Activated gamma-delta T cell (primary cell): Measurements from ENCODE around the gene CABP1.

ENCODE experiments used
- DNase-seq: peaks from one replicate; lab custom pipeline; 2025; lab: John Stamatoyannopoulos, UW

CABP1 gene

GRCh38 chr12:120631097-120631496, 9.3 kb upstream of the CABP1 start:
- DNase-seq, result no peak

DNA sequence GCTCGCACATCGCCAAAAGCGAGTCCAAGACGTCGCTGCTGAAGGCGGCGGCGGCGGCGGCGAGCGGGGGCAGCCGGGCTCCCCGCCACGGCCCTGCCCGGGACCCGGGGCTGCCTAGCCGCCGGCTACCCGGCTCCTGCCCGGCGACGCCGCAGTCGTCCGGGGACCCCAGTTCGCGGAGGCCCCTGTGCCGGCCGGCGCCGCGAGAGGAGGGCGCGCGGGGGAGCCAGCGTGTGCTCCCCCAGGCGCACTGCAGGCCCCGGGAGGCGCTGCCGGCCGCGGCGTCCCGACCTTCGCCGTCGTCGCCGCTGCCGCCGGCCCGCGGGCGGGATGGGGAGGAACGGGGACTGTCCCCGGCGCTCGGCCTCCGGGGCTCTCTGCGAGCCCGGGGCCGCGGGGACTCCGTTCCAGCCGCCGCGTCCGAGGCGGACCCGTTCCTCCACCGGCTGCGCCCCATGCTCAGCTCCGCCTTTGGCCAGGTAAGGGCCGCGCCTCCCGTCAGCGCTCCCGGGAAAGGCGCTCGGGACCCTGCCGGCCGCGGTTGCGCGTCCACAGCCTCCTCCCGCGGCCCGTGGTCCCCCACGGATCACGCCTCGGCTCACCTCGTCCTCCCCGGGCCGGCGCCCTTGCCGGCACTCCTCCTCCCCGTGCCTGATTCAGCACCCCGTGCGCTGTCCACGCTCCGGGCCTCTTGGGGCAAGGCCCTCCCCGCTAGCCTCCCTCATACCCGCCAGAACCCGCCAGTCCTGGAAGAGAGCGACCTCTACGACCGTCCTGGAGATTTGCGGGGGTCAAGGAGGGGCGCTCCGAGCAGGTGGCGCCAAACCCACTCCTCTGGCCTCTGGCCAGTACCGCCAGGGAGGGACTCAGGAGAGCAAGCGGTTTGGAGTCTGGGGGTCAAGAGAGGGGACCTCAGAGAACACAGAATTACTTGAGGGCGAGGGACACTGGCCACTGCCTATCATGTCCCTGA, 721 bp downstream of the CABP1 start:
- DNase-seq, result no peak

DNA sequence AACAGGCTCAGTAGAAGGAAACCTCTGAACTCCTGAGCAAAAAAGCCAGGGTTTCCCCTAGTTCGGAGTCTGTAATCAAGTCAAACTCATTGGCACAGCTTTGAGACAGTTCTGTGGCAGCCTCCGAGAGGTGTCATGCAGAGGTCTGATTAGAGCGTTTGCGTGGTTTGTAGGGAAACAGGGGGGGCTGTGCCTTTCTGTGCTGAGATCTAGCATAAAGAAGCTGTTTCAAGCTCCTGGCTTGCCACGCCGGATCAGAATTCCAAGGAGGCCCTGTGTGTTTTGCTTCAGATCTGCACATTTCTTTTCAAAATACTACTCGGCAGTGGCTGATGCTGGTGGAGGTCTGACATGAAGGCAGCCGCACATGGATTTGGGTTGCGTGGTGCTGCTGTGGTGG, 1.7 kb downstream of the CABP1 start:
- DNase-seq, result no peak

GRCh38 chr12:120642826-120643225, 2.4 kb downstream of the CABP1 start:
- no peak for DNase-seq

- DNase-seq, result no peak
Observed at GRCh38 chr12:120643574-120643973, 3.1 kb downstream of the CABP1 start.

GRCh38 chr12:120646044-120646443, 5.6 kb downstream of the CABP1 start:
- no peak for DNase-seq

GRCh38 chr12:120647375-120647755, 6.9 kb downstream of the CABP1 start:
- DNase-seq, result no peak

- no peak for DNase-seq
Observed at GRCh38 chr12:120649442-120650232, 9.2 kb downstream of the CABP1 start.

DNA sequence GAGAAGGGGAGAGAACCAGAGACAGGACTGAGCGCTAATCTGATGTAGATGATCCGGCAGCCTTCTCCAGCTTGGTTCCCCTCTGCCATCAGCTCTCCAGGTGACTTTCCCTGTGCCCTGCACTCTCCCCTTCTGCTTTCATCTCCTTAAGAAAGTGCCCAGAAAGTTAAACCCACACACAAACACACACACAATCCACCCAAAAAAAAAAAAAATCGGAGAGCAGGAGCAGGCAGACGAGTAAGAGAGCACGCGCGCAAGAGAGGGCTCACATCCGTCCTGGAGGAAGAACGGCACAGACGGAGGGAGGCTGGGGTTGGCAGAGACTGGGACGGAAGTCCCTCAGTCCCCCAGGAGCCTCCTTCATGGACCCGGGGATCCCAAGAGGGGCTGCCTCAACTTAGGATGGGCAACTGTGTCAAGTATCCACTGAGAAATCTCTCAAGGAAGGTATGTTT, 9.8 kb downstream of the CABP1 start:
- no peak for DNase-seq

- no peak for DNase-seq
Observed at GRCh38 chr12:120651821-120652220, 11.4 kb downstream of the CABP1 start.

DNA sequence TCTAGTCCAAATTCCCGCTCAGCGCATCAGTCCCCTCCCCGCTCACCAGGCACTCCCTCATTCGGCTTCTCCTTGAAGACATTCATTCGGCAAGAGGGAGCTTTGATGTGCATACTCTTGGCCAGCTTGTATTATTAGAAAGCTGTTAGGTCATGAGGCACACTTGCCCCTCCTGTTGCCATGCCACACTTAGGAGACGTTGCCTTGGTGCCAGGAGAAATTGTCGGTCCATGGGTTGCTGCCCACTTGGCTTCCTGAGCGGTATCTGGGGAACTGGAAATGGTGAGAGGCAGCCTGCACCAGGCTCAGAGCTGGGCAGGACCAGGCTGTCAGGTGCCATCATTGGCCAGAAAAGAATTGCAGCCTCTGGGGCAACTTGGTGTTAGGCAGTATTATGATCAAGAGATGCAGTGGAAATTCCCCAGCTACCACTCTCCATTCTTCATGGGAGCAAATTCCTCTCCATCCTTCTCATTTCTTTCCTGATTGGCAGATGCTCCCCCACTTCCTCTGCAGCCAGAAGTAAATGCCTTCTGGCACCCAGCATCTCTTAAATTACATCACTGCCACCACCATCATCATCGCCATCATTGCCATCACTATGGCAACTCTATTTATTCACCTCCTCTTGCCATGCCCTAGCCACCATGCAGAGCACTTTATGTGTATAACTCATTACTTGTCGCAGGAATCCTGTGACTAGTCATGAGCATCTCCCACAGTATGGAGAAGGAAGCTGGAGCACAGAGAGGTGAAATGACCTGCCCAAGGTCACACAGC, 12.4 kb downstream of the CABP1 start:
- DNase-seq, result no peak

DNA sequence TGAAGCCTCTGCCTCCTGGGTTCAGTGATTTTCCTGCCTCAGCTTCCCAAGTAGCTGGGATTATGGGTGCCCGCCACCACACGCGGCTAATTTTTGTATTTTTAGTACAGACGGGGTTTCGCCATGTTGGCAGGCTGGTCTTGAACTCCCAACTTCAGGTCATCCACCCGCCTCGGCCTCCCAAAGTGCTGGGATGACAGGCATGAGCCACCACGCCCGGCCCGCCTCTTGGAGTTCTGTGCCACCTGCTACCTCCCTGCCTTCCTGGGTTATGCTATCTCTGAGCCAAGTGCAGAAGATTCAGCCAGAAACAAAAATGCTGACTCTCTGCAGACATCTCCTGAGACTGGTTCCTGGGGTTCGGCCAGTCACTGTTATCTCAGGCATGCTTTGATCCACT, 13.2 kb downstream of the CABP1 start:
- no peak for DNase-seq

DNA sequence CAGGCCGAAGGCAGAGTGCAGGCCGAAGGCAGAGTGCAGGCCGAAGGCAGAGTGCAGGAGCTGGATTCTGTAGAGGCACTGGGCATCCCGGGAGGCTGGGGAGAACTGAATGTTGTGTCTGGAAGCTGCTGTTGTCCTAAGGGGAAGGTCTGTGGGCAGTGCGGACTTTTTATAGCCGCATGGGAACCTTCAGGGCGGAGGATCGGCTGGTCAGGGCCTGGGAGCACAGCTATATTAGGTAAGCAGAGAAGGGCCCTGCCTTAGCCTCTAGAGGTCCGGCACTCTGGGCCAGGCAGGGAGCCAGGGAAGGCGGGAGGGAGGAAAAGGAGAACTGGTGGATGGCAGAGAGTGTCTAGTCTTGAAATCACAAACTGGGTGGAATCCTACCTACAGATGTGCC, 14.2 kb downstream of the CABP1 start:
- DNase-seq, result no peak

GRCh38 chr12:120656008-120656407, 15.6 kb downstream of the CABP1 start:
- no peak for DNase-seq

- DNase-seq, result no peak
Observed at GRCh38 chr12:120658286-120659150, 18.1 kb downstream of the CABP1 start.

DNA sequence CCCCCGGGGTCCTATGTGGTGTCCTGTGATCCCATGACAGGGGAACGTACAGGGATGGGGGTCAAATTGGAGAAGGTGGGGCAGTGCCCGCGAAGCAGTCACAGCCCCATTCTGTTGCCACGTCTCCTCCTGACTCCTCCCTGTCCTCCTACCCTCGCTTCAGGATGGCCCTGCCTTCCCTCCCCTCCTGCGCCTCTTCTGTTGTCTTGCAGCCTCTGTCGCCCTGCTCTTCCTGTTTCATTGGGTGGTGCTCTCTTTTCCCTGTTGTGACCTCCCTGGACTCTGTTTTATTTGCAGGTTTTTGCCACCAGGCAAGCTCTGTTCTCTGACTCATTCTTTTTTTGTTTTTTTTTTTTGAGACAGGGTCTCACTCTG, 18.7 kb downstream of the CABP1 start:
- no peak for DNase-seq

DNA sequence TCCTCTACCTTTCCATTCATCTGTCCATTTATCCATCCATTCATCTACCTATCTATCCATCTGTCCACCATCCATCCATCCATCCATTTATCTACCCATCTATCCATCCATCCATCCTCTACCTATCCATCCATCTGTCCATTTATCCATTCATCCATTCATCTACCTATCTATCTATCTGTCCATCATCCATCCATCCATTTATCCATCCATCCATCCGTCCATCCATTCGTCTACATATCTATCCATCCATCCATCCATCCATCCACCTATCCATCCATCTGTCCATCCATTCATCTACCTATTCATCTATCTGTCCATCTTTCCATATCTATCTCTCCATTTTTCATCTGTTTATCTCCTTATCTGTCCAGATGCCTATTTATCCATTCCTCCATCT, 21.0 kb downstream of the CABP1 start:
- no peak for DNase-seq

DNA sequence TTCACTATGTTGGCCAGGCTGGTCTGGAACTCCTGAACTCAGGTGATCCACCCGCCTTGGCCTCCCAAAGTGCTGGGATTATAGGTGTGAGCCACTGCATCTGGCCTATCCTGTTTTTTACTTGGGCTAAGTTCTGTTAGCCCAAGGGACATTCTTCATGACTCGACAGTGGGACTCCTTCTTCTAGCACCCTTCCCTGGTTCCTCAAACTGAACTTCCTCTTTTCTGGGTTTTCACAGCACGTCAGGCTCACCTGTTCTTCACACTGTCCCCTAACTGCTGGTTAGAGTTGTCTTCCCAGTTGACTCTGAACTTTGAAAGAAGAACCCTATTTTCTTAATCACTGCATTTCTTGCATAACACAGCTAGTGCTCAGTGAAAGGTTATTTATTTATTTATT, 22.5 kb downstream of the CABP1 start:
- no peak for DNase-seq

- DNase-seq, result no peak
Observed at GRCh38 chr12:120663741-120664140, 23.3 kb downstream of the CABP1 start.

GRCh38 chr12:120666571-120667390, 26.4 kb downstream of the CABP1 start:
- no peak for DNase-seq
